DMS 273 (cell line): Measurements from ENCODE around the gene CEP63.
A peak's percentile ranks its signal among the peaks of the same experiment; 100 is the strongest.

Source experiments
- DNase-seq: peaks from one replicate; lab custom pipeline; 2025; ENCODE audit not compliant: unreplicated experiment; lab: John Stamatoyannopoulos, UW

Gene CEP63

DNA sequence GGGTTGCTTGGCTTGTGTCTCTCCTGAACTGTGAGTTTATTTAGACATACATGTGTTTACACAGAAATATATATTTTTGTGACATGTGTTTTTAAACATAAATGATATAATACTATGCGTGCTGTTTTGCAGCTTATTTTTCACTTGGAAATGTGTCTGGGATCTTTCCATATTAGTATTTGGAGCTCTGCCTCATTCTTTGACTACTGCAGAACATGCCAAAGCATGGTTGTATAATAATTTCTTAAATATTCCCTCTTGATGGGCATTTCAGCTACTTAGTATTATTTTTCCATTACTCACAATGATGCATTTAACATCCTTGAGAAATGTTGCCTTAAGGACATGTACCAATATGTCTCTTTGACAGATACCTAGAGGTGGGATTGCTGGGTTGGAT is 19.5 kb upstream of the CEP63 start:
- DNase-seq, result no peak

DNA sequence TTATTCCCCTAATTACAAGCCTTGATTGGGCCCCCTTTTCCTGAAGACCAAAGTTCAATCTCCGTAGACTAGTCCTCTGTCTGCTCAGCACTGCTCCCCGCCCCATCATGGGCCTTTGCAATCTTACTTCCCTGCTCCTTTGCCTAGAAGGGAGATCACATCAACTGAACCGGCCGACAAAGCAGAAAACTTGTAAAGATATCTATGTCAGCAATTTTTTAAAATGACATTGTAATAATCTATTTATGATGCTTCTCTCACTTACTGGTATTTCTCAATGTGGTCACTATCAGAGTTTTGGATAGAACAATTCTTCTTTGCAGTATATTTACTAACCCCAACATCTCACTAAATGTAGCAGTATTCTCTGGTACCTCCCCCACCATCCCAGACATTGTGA is 17.3 kb upstream of the CEP63 start:
- DNase-seq, result no peak

DNA sequence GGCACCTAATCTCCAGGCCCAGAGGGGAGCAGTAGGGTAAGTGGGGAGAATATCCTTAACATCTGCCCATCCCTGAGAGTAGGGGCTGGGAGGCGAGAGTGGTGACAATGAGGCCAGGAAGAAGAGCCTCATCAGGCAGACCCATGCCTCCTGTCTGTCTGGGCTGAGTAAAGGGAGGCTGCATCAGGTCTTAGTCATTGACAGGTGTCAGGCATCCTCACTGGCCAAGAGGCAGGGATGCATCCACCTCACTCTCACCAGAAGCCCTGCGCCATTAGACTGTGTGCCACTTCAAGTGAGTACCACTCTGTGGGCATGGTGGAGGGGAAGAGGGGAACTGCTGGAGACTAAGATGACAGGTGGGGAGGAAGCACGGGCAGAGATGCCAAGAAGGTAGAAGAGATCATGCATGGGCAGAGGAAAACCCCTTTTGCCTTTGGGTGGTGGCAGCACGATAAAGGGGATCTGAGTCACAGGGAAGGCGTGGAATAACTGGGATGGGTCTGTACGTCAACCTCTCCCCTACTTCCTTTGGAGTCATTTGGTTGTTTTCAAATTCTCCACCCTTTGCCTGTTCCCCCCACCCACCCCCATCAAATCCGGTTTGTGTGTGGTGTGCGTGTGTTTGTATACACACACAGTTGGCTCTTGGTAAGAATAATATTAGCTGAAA is 14.2 kb upstream of the CEP63 start:
- no peak for DNase-seq

DNA sequence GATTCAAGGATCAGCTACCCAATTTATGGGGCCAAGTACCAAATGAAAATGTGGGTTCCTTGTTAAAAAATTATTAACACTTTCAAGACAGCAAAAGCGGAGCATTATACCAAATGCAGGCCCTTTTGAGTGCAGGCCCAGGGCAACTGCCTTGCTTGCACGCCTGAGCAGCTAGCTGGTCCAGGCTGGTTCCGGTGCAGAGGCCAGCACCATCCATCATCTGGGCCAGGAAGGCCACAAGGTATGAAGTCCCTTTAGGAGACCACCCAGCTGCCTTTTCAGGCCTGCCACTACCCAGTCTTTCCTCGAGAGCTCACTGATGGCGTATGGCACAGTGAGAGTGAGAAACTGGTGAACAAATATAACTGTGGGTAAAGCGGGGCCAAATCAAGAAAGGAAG is 13.0 kb upstream of the CEP63 start:
- DNase-seq, result no peak

DNA sequence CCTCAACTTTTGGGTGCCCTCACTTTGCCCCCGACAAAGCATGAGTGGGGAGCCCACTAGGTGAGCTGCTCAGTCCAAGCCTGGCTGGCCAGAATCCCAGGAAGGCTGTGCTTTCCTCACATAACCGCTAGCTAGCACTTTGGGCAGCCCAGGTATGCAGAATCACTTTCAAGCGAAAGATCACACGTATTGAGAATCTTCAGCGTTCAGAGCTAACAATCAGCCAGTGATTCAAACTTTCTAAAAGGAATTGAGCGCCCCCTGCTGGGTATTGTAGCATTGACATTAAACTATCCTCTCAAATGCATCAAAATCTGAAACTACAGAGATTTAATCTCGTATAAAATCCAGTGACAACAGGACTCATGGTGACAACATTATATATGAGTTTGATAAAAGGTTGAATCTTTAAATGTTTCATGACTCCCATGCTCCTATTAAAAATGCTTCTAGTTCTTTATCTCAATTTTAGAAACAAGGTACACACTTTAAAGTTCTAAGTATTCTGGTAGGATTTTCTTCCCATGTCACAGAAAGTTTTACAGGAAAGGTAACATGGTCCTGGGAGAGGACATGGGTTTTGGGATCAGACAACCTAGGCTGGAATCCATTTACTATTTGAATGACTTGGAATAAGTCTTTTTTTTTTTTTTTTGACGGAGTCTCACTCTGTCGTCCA is 11.8 kb upstream of the CEP63 start:
- peak; percentile 95 for DNase-seq

DNA sequence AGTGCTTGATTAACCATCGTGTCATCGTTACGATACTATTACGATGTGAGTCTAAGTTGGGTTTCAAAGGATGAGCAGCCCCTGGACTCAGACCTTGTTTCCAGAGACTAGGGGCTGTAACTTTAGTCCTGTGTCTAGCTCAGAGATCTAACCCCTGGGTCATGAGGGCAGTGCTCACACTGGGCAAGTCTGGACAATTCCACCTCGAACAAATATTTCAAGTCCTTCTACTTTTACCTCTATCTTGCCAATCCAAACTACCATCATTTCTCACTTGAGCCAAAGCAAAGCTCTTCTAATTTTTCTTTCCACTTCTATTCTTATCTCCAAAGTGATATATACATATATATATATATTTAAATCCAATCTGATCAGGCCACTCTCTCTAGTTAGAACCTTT is 10.9 kb upstream of the CEP63 start:
- DNase-seq, result no peak

DNA sequence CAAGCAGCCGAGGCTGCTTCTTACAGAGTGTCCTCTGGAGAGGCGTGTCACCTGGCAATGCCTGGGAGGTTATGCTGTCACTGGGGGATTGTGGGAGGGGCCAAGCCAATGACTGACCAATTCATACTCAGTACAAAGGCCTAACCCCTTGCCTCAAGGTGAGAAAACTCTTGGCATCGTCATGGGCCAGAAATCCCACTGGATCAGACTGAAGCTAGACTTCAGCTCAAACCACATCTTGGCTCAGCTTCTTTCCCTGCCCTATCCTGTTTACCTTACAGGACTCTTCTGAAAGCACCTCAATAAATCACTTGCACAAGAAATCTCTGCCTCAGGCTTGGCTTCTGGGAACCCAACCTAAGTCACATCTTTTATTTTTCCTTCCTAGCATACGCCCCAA is 9.6 kb upstream of the CEP63 start:
- DNase-seq, result no peak

DNA sequence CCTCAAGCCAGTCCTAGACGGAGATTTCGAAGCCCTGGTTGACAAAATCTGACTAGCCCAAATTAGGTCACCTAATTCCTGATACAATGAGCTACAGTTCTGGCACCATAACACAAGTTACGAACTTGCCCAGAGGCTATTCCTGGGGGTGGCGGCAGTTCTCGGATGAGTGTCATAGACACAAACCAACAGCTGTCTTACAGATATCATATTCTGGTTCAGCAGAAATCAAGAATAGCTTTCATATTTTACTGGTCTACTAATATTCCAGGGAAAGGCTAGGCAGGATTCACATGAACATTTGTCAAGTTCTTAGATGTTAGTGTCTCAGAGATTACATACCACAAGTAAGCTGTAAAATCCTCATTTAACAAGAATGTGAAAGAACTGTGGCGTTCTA is 8.9 kb upstream of the CEP63 start:
- no peak for DNase-seq

DNA sequence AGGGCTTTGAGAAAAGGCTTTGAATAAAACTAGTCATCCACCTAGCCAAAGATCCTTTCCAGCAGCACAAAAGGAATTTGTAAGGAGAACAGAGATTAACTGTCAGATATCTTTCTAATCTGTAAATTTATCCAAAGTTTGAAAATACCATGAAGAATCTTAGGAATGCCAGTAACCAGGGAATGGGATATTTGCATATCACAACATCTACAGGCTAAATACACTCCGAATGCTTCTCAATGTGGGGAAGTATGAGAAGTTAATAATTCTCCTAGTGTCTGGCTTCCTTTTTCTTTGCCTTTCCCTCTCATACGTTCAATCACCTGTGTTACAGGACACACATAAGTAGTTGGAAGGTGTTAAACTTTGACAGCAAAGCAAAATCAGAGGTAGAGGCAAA is 7.9 kb upstream of the CEP63 start:
- DNase-seq, result no peak

DNA sequence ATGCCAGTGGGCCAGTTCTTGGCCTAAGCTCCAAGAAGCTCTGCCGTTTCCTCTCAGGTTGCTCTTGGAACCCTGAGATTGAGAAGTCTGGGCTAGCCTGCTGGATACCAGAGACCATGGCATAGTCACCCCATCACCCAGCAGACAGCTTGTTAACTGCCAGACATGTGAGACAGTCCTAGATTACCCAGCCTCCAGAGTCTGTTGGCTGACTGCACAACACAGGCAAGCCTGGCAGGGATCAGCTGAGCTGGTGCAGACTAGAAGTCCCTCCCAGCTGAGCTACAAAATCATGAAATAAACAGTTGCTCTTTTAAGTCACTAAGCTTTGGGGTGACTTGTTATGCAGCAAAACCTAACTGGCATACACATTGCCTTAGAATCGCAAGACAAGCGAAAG is 5.3 kb upstream of the CEP63 start:
- no peak for DNase-seq

DNA sequence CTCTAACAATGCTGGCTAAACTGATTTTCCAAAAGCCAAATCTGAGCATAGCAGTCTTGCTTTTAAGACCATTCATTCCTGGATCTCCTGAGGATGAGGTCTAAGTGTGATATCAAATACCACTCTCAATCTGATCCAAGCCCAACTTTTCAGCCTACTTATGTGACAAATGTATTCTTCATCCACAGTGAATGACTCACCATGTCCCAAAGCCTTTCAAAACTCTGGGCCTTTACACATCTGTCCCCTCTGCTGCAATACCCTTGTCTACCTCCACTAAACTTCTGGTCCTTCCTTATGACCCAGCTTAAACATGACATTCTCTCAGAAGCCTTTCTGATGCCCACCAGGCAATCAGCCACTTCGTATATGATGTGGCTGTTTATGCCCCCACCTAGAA is 4.7 kb upstream of the CEP63 start:
- no peak for DNase-seq

DNA sequence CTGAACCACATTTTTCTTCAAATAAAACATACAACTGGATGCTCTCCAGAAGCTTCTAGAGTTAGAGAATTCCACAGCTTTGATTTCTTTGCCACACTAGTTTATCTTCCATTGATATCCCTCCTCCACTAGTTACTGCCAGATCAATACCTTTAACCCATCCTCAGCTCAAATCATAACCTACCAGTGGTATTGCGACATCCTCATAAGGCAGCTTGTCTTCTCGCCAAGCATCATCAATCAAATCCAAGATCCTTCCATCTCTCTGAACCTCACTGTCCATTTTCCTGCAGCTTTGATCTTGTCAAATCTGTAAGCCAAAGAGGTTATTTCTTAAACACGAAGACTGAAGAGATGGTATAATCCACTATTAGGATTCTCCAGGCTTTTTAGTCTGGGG is 3.2 kb upstream of the CEP63 start:
- no peak for DNase-seq

DNA sequence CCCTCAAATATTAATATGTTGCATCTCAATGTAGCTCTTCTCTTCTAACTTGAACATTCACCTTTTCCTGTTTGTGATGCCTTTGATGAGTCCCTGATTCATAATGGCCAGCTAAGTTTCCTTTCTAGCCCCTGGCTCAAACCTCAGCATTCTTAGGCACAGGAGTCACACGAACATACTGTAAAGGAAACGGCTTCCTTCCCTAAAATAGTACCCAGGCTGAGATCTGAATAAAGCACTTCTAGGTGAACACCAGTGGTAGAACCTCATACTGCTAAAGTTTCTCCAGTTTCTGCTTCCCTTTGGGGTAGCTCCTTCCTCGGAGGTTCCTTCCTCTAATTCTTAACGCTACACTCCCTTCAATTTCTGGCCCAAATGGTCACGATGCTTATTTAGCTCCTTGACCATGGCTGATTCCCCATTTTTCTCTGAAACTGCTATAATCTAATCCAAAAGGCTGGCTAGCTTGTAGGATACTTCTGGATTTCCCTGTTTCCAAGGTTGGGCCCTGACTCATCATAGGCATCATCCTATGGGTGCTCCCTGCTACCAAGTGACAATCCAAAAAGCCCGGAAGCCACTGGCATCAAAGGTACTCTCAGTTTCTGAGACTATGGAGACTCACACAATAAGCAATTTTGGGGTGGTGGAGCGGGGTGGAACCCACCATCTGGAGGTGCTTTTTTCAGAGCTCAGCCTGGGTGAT is 2.5 kb upstream of the CEP63 start:
- DNase-seq, result no peak

DNA sequence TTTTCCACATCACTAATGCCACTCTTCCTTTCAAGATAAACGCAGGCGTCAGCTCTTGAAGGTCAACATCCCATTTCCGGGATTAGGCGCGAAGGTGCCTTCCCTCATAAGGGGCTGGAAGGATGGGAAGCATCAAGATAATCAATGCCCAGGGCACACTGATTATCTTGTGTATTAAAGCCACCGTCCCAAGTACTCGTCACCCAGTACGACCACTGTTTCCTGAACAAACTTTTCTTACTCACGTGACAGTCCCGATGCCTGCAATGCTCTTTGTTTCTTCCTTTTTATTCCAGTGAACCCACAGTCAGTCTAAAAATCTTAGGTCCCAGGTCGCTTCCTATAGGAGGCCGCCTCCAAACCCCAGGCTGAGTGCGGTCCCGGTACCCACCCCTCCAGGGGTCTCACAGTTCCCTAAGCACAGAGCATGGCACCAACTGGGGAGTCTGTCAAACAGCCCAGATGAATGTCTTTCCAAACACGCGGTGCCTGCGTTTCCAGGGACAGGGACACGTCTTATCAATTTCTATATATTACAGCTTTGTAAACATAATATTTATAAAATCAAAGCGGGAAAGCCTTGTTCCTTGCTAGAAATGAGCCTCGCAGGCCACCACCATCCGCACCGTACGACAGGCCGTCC is 661 bp upstream of the CEP63 start:
- DNase-seq, result peak; percentile 73

DNA sequence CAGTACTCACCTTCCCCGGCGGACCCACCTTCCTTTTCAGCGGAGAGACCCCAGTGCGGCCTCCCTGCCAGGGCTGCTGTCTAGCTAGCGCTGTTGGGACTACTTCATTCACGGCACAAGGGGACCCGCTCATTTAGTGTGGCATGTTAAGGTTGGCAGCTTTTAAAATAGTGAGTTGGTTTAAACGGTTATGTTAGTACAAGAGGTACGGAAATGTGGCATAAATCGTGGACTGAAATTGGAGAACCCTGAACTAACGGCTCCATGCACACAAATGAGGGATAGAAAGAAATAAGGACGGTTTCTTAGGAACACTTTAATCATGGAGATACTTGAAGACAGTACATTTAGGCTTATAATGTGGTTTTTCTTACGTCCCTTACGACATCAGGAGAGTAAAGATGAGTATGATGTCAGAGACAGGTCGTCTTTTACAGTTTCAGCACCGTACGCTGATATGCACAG is 752 bp downstream of the CEP63 start:
- DNase-seq, result peak; percentile 78

DNA sequence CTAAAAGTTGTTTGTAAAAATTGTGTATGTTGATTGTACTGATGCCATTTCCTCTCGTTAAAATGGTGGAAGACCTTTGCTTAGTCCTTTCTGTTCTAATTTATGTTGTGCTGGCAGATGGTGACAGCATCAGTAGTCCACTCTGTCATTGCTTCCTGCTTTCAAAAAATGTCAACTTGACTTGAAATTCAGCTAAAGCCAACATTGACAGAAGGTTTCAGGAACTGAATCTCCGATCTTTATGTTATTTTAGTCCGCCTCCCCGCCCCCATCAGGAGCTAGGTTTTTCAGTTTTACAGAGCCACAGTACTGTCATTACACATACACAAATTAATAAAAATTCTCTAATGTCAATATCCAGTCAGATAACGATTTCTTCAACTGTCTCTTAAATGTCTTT is 1.5 kb downstream of the CEP63 start:
- DNase-seq, result peak; percentile 53

DNA sequence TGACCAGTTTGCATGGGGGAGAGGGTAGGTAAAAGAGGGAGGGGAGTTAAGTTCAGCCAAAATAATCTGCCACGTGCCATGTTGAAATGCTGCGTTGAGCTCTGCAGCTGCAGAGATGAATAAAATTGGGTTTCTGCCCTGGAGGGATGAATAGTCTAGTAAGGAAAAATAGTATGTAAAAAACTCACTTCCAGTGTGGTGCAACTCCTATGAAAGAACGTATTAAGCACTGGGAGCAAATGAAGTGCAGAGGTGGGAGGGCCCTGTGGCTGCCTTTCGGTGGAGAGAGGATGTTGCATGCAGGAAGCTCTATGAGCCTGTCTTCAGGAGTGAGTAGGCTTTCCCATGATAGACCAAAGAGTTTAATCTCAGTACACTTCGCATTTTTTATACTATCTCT is 8.6 kb downstream of the CEP63 start:
- no peak for DNase-seq

DNA sequence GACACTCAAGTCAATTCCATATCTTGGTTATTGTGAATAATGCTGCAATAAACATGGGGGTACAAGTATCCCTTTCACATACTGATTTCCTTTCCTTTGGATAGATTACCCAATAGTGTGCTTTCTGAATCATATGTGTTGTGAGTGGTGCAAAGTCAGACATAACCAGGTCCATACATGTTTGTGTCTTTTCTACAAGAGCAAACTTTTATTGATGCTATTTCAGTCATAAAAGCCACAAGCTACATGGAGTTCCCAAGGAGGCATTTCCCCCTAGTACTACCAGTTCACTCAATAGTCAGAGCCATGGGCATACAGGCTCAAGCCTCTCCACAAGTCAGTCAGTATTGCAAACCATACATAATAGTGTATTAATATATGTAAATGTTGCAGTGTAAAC is 10.1 kb downstream of the CEP63 start:
- DNase-seq, result no peak

DNA sequence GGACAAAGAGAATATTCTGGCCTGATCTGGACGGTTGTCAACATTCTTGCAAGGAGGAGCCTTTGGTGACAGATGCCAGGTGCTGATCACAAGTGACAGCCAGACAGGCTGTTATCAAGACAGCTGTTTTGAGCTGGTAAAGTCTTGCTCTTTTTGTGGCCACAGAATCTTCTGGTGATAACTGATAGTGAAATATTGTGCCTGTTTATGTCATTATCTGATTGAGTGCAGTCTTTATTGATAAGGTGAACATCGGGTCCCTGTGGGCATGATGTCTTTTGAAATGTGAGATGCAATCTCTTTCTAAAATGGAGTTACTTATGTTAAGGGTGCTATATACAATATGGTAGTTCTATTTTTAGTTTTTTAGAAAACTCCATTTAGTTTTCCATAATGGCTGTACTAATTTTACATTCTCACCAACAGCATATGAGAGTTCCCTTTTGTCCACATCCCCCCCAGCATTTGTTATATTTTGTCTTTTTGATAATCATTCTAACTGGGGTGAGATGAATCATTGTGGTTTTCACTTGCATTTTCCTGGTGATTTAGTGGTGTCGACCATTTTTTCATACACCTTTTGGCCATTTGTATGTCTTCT is 10.7 kb downstream of the CEP63 start:
- DNase-seq, result peak; percentile 27

DNA sequence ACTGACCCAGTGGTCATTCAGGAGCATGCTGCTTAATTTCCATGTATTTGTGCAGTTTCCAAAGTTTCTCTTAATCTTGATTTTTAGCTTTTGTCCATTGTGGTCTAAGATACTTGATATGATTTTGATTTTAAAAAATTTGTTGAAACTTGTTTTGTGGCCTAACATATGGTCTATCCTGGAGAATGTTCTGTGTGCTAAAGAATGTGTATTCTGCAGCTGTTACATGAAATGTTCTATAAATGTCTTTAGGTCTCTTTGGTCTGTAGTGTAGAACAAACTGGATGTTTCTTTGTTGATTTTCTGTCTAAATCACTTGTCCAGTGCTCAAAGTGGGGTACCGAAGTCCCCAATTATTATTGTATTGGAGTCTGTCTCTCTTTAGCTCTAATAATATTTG is 17.4 kb downstream of the CEP63 start:
- DNase-seq, result no peak

DNA sequence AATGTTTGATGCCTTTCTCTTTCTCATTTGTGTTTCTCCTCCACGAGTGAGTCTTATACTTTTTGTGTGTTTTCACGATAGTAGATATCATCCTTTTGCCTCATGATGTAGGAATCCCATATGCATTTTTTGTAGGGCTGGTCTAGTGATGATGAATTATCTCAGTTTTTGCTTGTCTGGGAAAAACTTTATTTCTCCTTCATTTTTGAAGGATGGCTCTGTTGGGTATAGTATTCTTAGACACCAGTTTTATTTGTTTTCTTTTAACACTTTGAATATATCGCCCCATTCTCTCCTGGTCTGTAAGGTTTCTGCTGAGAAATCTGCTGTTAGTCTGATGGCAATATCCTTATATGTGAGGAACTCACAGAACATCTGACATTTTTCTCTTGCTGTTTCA is 18.3 kb downstream of the CEP63 start:
- no peak for DNase-seq
